Erythroblast (primary cell): Measurements from ENCODE around the gene NFKBIE.
A peak's percentile ranks its signal among the peaks of the same experiment; 100 is the strongest.

Experiments
- DNase-seq, 2 experiments: peaks; one replicate each; lab custom pipeline; 2025; lab: John Stamatoyannopoulos, UW
- GATA1 ChIP-seq: IDR thresholded peaks from 2 replicates; pipeline ENCODE4 v1.6.1; 2011; ENCODE audit warnings: low read depth, mild to moderate bottlenecking, control low read depth, low read length, moderate library complexity
- POLR2A ChIP-seq: IDR thresholded peaks from 2 replicates; pipeline ENCODE4 v1.6.1; 2011; ENCODE audit warnings: mild to moderate bottlenecking, low read length

NFKBIE gene

DNA sequence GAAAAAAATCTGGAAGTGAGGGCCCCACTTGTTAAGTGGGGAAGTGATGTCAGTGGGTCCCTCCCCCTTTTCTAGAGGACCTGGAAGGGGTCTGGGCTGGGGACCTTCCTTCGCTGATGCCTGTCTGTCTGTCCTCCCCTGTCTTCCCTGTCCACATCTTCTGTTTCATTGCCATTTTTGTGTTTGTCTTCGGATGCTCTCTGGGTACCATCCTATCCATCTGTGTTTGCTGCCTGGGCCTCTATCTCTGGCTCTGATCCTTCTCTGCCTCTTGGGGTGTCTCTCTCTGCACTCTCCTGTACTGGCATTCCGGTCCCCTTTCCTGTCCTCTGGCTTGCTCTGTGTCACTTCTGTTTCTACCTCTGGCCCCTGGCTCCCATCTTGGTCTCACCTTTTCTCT, 7.2 kb upstream of the NFKBIE start:
- no peak for TF ChIP-seq POLR2A
- TF ChIP-seq GATA1 = no peak
- no peak for DNase-seq

DNA sequence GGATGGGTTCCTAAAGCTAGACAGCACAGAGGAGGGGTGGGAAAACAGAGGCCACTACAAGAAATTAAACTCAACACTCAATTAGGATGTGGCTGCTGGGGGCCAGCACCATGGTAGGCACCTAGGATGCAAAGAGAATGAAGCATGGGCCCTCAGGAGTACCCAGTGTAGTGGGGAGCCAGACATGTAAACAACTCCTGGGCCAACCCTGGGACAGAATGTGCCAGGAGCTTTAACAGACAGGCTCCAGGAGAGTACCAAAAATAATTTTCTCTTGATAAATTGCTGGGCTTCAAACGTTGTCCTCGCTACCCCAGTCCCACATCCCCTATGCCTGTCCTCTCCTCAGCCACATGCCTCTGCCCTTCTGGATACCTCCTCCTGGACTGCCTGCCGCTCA, 6.6 kb upstream of the NFKBIE start:
- no peak for TF ChIP-seq GATA1
- TF ChIP-seq POLR2A = no peak

DNA sequence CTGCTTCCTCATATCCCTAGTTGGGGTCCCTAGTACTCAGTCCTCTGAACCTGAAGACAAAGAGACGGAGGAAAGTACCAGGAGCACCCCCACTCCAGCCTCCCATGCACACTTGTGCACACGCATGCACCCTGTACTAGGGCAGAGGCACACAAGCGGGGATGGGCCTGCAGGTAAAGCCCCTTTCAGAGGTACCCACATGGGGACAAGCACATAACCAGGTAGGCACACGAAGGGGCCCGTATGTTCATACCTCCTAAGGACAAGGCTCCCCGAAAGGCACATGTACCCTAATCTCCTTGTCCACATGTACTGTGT, 6.0 kb upstream of the NFKBIE start:
- DNase-seq = no peak
- no peak for TF ChIP-seq GATA1
- TF ChIP-seq POLR2A = no peak

More for the DNA sequence above, 6.6 kb upstream of the NFKBIE start:
- no peak for DNase-seq

DNA sequence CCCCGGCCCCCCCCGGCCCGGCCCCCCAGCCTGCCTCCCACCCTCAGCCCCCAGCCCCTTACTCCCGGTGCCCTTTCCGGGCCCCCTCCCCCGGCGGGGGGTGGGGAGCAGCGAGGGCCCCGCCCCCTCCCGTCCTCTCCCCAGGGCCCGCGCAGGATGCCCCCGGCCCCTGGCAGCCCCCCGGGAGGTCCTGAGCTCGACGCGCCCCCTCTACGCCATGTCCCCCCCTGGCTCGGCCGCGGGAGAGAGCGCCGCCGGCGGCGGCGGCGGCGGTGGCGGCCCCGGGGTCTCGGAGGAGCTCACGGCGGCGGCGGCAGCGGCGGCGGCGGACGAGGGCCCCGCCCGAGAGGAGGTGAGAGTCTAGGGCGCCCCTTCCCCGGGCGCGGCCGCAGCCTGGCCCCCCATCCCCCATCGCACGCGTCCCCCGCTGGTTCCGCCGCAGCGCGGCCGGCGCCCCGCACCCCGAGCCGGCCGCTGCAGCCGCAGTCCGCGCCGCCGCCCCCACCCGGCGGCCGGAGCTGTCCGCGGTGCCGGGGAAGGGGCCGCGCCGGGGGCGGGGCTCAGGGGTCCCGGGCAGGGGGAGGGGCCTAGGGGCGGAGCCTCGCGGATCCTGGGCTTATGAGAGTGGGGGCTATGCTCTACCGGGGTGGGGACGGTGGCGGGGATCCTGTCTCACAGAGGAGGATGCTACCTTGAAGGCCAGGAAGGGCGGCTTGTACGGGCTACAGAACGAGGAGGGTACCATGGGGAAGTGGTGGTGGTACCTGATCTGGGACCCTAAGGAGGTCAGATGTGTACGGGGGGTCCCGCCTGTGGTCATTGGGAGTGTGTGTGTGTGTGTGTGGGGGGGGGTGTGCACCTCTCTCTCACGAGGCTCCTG, 5.4 kb upstream of the NFKBIE start:
- no peak for DNase-seq
- TF ChIP-seq POLR2A = no peak
- no peak for TF ChIP-seq GATA1

DNA sequence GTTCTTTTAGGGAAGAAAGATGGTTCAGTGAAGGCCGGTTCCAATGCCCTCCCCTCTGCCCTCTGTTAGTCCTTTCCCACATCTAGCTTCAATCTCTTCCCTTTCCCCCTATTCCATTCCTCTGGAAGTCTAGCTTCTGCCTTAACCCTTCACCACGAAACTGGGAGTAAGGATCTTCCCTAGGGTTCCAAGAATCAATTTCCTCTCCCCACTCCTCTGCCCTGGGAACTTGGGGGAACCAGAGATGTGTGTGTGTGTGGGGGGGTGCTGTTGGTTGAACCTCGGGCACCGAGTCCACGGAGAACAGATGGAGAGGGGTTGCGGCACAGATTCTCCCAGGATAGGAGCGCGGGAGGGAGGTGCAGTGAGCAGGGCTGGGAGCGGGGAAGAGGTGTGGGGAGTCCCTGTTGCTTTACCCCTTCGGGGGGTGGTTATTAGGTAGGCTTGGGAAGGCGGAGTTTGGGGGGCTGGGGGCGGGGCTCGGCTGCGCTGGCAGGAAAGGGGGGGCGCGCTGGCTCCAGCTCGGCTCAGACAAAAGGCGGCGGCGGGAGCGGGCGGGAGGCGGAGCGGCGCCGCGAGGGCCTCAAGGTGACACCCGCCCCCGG, 4.7 kb upstream of the NFKBIE start, which contains the start of gene TMEM151B:
Gene TMEM151B, plus strand, starts transcription at position 530 of the 605 bp plus-strand sequence. CDS start 293 bp downstream, outside the sequence.
- DNase-seq = no peak

DNA sequence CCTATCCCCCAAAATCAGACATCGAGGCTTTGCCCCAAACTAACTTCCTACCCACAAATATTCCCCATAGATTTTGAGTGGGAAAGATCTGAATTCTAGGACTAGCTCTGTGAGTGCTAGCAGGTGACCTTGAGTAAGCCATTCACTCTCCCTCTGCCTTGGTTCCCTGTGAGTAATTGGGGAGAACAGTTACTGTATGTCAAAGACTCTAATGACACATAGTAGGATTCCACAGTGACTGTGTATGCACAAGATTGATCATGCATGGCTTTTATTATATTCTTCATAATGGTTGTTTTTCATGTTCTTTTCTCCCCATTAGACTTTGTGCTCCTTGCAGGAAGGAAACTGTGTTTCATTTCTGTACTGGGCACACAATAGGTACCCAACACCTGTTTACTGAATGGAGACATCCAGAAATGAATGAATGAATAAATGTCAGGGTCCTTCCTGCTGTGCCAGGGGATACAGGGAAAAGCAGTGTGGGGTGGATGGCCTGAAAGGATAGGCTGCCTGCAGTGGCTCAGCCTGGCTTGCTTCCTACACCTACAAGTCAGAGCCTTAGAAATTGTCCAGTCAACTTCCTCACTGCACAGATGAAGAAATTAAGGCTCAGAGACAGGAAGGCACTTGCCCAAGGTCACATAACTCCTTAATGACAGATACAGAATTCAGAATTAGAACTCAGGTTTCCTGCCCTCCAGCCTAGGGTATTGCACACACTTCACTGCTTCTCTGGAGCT, 4.0 kb upstream of the NFKBIE start:
- DNase-seq = peak in 1 of 2 experiments; percentile 21
- TF ChIP-seq POLR2A = no peak
- no peak for TF ChIP-seq GATA1

More for the DNA sequence above, 4.7 kb upstream of the NFKBIE start, which contains the start of gene TMEM151B:
- TF ChIP-seq POLR2A (no peak), GATA1 (no peak)

DNA sequence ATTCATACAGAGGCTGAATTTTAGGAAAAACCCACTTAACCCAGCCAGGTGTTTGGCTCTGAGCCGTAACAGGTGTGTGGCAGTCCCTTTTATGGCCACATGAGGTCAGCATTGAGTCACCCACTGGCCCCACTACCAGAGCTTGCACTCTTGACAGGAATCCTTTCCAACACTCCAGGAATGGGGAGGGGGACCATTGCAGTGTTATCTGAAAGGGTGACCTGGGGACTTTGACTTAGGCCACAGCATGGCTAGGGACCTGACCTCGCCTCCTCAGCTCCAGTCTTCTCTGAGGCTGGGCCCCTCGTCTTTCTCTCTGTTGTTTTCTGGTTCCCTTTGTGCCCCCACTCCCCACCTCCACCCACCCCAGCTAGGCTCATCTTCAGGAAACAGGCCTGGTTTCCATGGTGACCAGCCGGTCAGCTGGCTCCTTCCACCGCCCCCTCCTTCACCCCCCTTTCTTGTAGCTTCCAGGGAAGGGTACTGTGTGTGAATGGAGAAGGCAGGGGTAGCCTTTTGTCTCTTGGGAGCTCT, 2.8 kb upstream of the NFKBIE start:
- TF ChIP-seq POLR2A = no peak
- no peak for TF ChIP-seq GATA1
- peak; percentile 51 to 78 for DNase-seq

DNA sequence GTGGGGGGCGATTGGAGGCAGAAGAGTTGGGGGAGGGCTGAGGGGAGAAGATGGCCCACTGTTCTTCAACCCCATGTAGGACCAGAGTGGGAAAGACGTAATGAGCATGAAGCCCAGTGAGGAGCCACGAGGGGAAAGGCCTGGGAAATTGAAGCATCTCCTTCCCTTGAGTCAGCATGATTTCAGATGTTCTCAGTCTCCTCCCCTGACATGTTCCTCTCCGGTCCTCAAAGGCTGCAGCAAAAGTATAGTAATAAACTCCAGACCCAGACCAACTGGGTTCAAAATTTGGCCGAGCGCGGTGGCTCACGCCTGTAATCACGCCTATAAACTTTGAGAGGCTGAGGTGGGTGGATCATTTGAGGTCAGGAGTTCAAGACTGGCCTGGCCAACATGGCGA, 1.9 kb upstream of the NFKBIE start:
- no peak for DNase-seq
- TF ChIP-seq POLR2A = no peak
- no peak for TF ChIP-seq GATA1

DNA sequence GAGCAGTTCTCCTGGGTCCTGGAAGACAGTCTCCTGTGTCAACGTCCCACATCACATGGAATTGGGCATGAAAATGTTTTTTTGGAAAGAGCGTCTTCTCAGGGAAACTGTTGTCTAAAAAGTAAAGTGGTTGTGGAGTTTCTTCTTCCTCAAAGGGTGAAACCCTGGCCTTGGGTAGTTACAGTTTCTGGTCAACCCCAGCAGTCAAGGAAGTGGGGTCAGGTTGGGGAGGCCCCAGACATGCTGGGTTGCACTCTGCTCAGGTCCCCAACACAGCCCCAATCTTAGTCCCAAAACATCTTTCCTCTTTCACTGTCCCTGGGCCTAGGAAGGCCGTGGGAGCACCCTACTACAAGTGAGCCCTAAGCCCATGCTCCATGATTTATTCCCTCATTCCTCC, 996 bp upstream of the NFKBIE start:
- DNase-seq = no peak
- TF ChIP-seq POLR2A = no peak
- TF ChIP-seq GATA1 = no peak

DNA sequence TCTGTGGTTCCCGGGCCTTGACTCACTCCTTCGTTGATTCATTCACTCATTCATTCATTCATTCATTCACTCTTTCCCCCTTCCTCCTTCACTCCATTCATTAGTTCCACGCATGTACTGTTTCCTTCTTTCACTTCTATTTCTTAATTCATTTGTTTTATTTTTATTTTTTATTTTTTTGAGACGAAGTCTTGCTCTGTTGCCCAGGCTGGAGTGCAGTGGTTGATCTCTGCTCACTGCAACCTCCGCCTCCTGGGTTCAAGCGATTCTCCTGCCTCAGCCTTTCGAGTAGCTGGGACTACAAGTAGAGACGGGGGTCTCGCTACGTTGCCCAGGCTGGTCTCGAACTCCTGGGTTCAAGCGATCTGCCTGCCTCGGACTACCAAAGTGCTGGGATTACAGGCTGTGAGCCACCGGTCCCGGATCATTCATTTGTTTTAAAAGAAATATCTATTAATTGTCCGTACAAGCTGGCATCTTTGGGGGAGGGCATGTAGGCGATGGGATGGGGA, 427 bp upstream of the NFKBIE start:
- TF ChIP-seq GATA1 (no peak), POLR2A (no peak)
- no peak for DNase-seq

DNA sequence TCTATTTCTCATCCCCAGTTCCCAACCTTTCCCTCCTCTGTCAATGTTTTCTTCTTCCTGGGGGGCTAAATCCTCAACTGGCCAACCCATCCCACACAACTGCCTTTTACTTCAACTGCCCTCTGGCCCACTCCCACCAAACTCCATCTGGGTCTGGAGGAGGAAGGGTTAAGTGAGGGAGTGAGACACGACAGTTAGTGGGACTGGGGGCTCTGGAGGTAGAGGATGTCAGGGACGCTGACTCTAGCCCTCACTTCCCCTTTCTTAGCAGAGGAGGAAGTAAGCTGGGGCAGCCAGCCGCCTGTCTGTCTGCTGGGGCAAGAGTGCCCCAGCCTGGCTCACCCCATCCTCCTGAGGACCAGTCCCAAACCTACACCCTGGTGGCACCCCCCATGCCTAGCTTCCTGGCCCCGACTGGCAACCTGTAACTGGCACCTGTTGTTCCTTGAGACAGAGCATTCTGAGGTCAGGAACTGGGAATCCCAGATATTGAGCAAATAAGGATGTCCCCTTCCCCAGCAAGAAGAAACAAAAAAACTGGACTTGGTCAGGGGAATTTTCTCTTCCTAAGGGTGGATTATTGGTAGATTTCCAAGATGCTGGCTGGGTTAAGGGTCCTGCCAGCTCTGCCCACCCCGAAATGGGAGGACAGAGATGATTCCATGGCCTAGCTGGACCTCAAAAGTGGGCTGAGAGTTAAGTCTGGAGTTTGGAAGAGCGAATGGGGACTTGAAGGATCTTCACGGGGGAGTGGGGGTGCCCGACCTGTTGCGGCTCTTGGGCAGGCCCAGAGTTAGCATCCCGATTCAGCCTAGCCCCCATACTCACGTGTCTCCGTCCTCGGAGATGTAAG, 971 bp downstream of the NFKBIE start:
- no peak for DNase-seq

DNA sequence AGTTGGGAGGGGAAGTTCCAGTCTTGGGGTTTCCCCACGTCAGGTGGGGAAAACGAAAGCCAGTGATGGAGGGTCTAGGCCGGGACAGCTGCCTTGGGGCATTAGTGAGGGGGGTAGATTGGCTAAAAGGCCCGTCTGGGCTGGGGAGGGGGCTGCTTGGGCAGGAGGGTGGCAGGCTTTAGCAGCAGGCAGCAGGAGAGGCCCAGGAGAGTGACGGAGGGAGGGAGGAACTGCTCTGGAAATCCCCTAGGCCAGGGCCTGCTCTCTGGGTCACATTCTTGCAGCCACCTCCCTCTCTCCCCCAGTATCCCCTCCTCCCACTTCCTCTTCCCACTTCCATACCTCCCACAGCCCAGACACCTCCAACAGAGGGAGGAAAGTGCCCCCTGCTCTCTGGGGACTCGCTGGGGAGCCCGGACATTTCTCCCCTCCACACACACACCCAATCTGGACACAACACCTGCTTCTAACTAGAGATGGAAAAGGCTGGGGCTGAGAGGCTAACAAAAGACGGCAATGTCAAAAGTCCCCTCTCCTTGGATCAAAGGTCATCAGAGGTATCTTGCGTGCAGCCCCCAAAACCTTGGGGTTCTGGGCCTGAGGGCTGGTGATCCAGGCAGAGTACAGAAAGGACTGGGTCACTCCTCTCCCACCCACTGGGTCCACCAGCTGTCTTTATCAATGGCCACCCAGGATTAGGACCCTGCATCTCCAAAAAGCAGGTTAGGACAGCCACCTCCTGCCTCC, 1.8 kb downstream of the NFKBIE start:
- TF ChIP-seq GATA1 = no peak
- TF ChIP-seq POLR2A = no peak
- no peak for DNase-seq

More for the DNA sequence above, 971 bp downstream of the NFKBIE start:
- TF ChIP-seq POLR2A (no peak), GATA1 (no peak)
